Measurements from ENCODE around the gene OR11A1. TPM values are rescaled to one million over a fixed set of nuclear protein-coding genes. Genes with fewer than 3 reads are reported as not detected.

The OR11A1 gene, protein sequence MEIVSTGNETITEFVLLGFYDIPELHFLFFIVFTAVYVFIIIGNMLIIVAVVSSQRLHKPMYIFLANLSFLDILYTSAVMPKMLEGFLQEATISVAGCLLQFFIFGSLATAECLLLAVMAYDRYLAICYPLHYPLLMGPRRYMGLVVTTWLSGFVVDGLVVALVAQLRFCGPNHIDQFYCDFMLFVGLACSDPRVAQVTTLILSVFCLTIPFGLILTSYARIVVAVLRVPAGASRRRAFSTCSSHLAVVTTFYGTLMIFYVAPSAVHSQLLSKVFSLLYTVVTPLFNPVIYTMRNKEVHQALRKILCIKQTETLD
- not detected in 2 replicates for total RNA-seq

GRCh38 chr6:29456971-29457370 is at the start of gene OR11A1, which contains the start of gene OR2H1:
Gene OR11A1 (minus strand): TSS chr6:29457071. CDS start chr6:29427641, 29,430 bp downstream.
Gene OR2H1 (plus strand): TSS chr6:29457155. CDS start chr6:29461770, 4,615 bp downstream.

GRCh38 chr6:29487660-29488059 is 30.8 kb upstream of the OR11A1 start, which contains the start of gene MAS1L:
Gene MAS1L (minus strand): TSS chr6:29487956. CDS start chr6:29487902, 54 bp downstream.

DNA sequence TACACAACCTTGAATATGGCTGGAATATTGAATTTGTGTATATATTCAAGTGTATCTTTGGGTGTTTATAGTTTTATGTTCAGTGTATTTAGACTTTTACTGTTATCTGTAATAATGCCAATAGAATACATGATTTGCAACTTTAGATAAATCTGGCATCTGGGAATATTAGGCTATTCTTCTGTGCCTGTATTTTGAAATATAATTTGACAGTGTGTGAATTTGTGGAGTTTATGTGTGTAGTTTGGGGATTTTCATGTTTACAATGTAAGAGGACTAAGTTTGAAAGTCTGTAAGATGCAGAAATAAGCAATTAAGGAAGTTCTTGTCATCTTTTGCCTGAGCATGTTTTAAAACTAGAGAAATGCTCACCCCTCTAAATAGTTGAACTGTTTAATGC is 17.9 kb downstream of the OR11A1 start, which contains the start of gene OR10C1:
OR10C1 (plus strand) TSS at position 301 of the 400 bp plus-strand sequence. CDS start 710 bp downstream, outside the sequence.

GRCh38 chr6:29414588-29414987 is 42.3 kb downstream of the OR11A1 start, which contains the start of gene OR12D1:
Gene OR12D1 (plus strand): TSS chr6:29414928.

GRCh38 chr6:29395331-29395730 is 61.5 kb downstream of the OR11A1 start, which contains the start of gene OR12D2:
Gene OR12D2 (plus strand): TSS chr6:29395631. CDS start chr6:29396700, 1,069 bp downstream.

Other genes with a start within 250 kb of the OR11A1 start
- gene OR14J1, start 155.4 kb downstream of the OR11A1 start, total RNA-seq = not detected in 2 replicates
- not detected in 2 replicates for gene OR5V1, start 88.2 kb downstream of the OR11A1 start, total RNA-seq
- not detected in 2 replicates for gene OR12D3, start 81.8 kb downstream of the OR11A1 start, total RNA-seq
- gene OR12D2, start 61.4 kb downstream of the OR11A1 start, total RNA-seq = not detected in 2 replicates
- gene OR12D1, start 42.1 kb downstream of the OR11A1 start, total RNA-seq = not detected in 2 replicates
- gene OR10C1, start 17.8 kb downstream of the OR11A1 start, total RNA-seq = not detected in 2 replicates
- gene OR2H1, start 84 bp upstream of the OR11A1 start, total RNA-seq = not detected in 2 replicates
- not detected in 2 replicates for gene MAS1L, start 30.9 kb upstream of the OR11A1 start, total RNA-seq
- not detected in 2 replicates for gene UBD, start 102.7 kb upstream of the OR11A1 start, total RNA-seq
- gene OR2H2, start 128.1 kb upstream of the OR11A1 start, total RNA-seq = not detected in 2 replicates
- 4.4 and 4.8 TPM in 2 replicates for gene GABBR1, start 176.1 kb upstream of the OR11A1 start, total RNA-seq
- gene MOG, start 200.0 kb upstream of the OR11A1 start, total RNA-seq = not detected in 2 replicates
- 0.42 and 1.3 TPM in 2 replicates for gene ZFP57, start 224.1 kb upstream of the OR11A1 start, total RNA-seq

Measured in airway epithelial cell (primary cell).